RWPE2 (cell line): ENCODE data around the gene ATP4B.

ENCODE experiments used
- ATAC-seq: fragments of 200-7000 bp; cut with Tn5 transposase; 3 replicates; pipeline ENCODE4 v1.9.1; 2021; ENCODE audit warnings: low read depth
- DNase-seq: peaks from one replicate; pipeline ENCODE4 v3.0.0-alpha.2; 2020; ENCODE audit warnings: low spot score
- H3K27ac ChIP-seq: fragments of 450-650 bp; 2 replicates; pipeline ENCODE4 v1.5.1; 2017; ENCODE audit warnings: mild to moderate bottlenecking; ENCODE audit not compliant: poor library complexity, severe bottlenecking
- H3K27me3 ChIP-seq: fragments of 250-450 bp; sonication (Bioruptor Pico); 2 replicates; pipeline ENCODE4 v1.5.1; 2021; ENCODE audit warnings: mild to moderate bottlenecking, moderate library complexity; ENCODE audit not compliant: insufficient read depth, poor library complexity, severe bottlenecking
- H3K36me3 ChIP-seq: fragments of 250-450 bp; sonication (Bioruptor Pico); 2 replicates; pipeline ENCODE4 v1.5.1; 2020; ENCODE audit warnings: low read depth, mild to moderate bottlenecking, moderate library complexity
- H3K4me1 ChIP-seq: fragments of 250-450 bp; sonication (Bioruptor Pico); 2 replicates; pipeline ENCODE4 v1.5.1; 2021; ENCODE audit warnings: mild to moderate bottlenecking, moderate library complexity; ENCODE audit not compliant: insufficient read depth, poor library complexity, severe bottlenecking
- H3K4me3 ChIP-seq: fragments of 250-450 bp; sonication (Bioruptor Pico); 2 replicates; pipeline ENCODE4 v1.5.1; 2021; ENCODE audit warnings: mild to moderate bottlenecking, moderate library complexity; ENCODE audit not compliant: severe bottlenecking
- H3K9me3 ChIP-seq: fragments of 250-450 bp; sonication (Bioruptor Pico); 2 replicates; pipeline ENCODE4 v1.5.1; 2021; ENCODE audit warnings: mild to moderate bottlenecking, moderate library complexity; ENCODE audit not compliant: severe bottlenecking
- TF ChIP-seq, protein P1 (sequence below): fragments of 450-650 bp; IDR thresholded peaks from one replicate; pipeline ENCODE4 v1.5.1; 2017; ENCODE audit warnings: mild to moderate bottlenecking, moderate library complexity; ENCODE audit not compliant: poor library complexity, severe bottlenecking

Gene ATP4B

GRCh38 chr13:113637262-113638160 is 20.5 kb downstream of the ATP4B start:
- ATAC-seq (no peak), DNase-seq (no peak)
- no peak overlapping the region for H3K27ac ChIP-seq
- peaks cover 2% of the 10 kb centered on the region for H3K9me3 ChIP-seq
- H3K27me3 ChIP-seq = no peaks in the 10 kb centered on the region
- no peaks in the 10 kb centered on the region for H3K4me1 ChIP-seq
- TF ChIP-seq, protein P1, sequence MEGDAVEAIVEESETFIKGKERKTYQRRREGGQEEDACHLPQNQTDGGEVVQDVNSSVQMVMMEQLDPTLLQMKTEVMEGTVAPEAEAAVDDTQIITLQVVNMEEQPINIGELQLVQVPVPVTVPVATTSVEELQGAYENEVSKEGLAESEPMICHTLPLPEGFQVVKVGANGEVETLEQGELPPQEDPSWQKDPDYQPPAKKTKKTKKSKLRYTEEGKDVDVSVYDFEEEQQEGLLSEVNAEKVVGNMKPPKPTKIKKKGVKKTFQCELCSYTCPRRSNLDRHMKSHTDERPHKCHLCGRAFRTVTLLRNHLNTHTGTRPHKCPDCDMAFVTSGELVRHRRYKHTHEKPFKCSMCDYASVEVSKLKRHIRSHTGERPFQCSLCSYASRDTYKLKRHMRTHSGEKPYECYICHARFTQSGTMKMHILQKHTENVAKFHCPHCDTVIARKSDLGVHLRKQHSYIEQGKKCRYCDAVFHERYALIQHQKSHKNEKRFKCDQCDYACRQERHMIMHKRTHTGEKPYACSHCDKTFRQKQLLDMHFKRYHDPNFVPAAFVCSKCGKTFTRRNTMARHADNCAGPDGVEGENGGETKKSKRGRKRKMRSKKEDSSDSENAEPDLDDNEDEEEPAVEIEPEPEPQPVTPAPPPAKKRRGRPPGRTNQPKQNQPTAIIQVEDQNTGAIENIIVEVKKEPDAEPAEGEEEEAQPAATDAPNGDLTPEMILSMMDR = no peak
- H3K4me3 ChIP-seq = no peak overlapping the region
- H3K36me3 ChIP-seq = peaks cover 97% of the 10 kb centered on the region

GRCh38 chr13:113636266-113636963 is 21.6 kb downstream of the ATP4B start:
- H3K9me3 ChIP-seq = no peaks in the 10 kb centered on the region
- no peaks in the 10 kb centered on the region for H3K4me1 ChIP-seq
- TF ChIP-seq, protein P1 = no peak
- H3K27me3 ChIP-seq = no peaks in the 10 kb centered on the region
- H3K27ac ChIP-seq = no peak overlapping the region
- DNase-seq (no peak), ATAC-seq (no peak)
- no peak overlapping the region for H3K4me3 ChIP-seq
- H3K36me3 ChIP-seq = peaks cover 96% of the 10 kb centered on the region

GRCh38 chr13:113635709-113636108 is 22.3 kb downstream of the ATP4B start:
- Histone ChIP-seq H3K27ac (no peak overlapping the region), H3K9me3 (no peaks in the 10 kb centered on the region), H3K27me3 (no peaks in the 10 kb centered on the region), H3K4me3 (no peak overlapping the region), H3K4me1 (no peaks in the 10 kb centered on the region), H3K36me3 (peaks cover 94% of the 10 kb centered on the region)
- TF ChIP-seq, protein P1 = no peak
- peak; percentile 26 for DNase-seq
- no peak for ATAC-seq

DNA sequence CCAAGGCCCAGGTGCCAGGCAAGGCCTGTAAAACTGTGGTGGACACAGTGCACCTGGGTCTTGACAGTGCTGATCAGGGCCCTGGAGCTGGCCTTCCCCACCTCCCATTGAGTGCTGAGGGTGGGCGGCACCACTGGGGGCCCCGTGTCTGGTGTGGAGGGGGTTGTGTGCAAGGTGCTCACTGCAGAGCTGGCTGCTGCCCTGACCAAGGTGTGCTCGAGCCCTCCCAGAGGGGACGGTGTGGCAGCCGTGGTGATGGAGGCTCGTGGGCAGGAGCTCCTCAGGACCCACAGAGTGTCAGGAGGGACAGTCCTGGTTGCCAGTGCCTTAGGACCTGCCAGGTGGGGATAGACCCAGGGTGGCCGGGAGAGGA is 23.0 kb downstream of the ATP4B start:
- Histone ChIP-seq H3K36me3 (peaks cover 91% of the 10 kb centered on the region), H3K9me3 (no peaks in the 10 kb centered on the region), H3K27me3 (no peaks in the 10 kb centered on the region), H3K27ac (no peak overlapping the region), H3K4me3 (no peak overlapping the region), H3K4me1 (no peaks in the 10 kb centered on the region)
- ATAC-seq = no peak
- TF ChIP-seq, protein P1 = no peak
- peak; percentile 34 for DNase-seq
